Measurements from ENCODE around the gene CIAPIN1. TPM values are rescaled to one million over a fixed set of nuclear protein-coding genes. Genes with fewer than 3 reads are reported as not detected.

The CIAPIN1 gene
- total and polyA plus RNA-seq, 2 of the 8 experiments (the other 6 are each of a cell fraction or from before 2014, with no cell fraction given) = 76.8 to 83.6 TPM

DNA sequence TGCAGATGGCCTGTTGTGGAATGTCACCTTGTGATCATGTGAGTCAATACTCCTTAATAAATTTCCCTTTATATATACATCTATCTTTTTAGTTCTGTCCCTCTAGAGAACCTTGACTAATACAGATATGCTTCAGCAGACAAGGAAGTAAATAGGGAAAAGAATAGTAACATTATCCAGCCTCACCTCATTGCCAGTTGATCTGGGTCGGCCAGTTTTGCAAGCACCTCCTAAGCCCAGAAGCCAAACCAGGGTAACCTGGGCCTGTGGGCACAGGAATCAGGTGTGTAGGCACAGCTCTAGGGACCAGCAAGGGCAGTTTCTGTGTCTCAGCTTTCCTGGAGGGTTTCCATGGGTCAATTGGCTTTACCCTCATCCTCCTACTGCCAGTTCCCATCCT is 54.5 kb downstream of the CIAPIN1 start:
- peaks cover 0 to 8% of the 10 kb centered on the region in 2 experiments for H4K20me1 ChIP-seq (replicated peaks in 1 of 2; ENCODE audit: control insufficient read depth in 1 of 2, insufficient read depth in 2 of 2, low read length in 2 of 2)

More for the DNA sequence above, 54.5 kb downstream of the CIAPIN1 start:
- H3K79me2 ChIP-seq (ENCODE audit: control insufficient read depth in 1 of 2, insufficient read depth in 2 of 2, low read length in 2 of 2) = no peaks in the 10 kb centered on the region
- H3K27ac ChIP-seq (ENCODE audit: low read depth, low read length) = no peak overlapping the region
- H3K27me3 ChIP-seq (replicated peaks in 1 of 4; ENCODE audit: control insufficient read depth in 3 of 4, extremely low read depth in 1 of 4, insufficient read depth in 3 of 4, low read length in 3 of 4) = no peaks in the 10 kb centered on the region; a peak in 1 of 7 replicates
- DNase-seq (ENCODE audit: low read depth in 1 of 2, low spot score in 2 of 2) (no peak), FAIRE-seq (no peak)
- H2BK15ac ChIP-seq (ENCODE audit: low read length) = no peak overlapping the region
- no peak overlapping the region for H4K5ac ChIP-seq (ENCODE audit: insufficient read length, low read depth, low read length)
- H3K79me1 ChIP-seq (ENCODE audit: low read depth, low read length) = no peaks in the 10 kb centered on the region
- CTCF ChIA-PET (ENCODE audit: partially characterized antibody) = interaction anchor here (0.9 to 12.3 kb wide), 2 partner anchors 11 to 26 kb away, joined by 3 to 71 read pairs; no protein-coding TSS in a partner anchor
- no peak overlapping the region for H3K23ac ChIP-seq (ENCODE audit: insufficient read length)
- H2BK120ac ChIP-seq (replicated peaks; ENCODE audit: low read depth, low read length) = no peak overlapping the region
- H4K91ac ChIP-seq (replicated peaks; ENCODE audit: insufficient read length, low read length) = no peak overlapping the region
- H3K56ac ChIP-seq (replicated peaks; ENCODE audit: insufficient read length, low read depth, low read length) = no peak overlapping the region
- peaks cover 6% of the 10 kb centered on the region for H3K23me2 ChIP-seq (ENCODE audit: low read depth, low read length)
- no peak overlapping the region for H3K18ac ChIP-seq (ENCODE audit: extremely low read depth, low read length)
- no peak overlapping the region for H3K14ac ChIP-seq (ENCODE audit: insufficient read length)
- H3K36me3 ChIP-seq (ENCODE audit: control insufficient read depth in 2 of 4, insufficient read depth in 4 of 4, low read length in 3 of 4) = no peaks in the 10 kb centered on the region
- no peaks in the 10 kb centered on the region for H3K9me3 ChIP-seq (ENCODE audit: insufficient read depth in 2 of 2, low read depth in 1 of 2, low read length in 1 of 2)
- no peak overlapping the region for H2BK20ac ChIP-seq (ENCODE audit: low read length)
- H3K4ac ChIP-seq (replicated peaks; ENCODE audit: insufficient read length, low read depth, low read length) = no peak overlapping the region
- no peak for TF ChIP-seq ASH2L (IDR thresholded peaks at IDR 0.05; ENCODE audit: low read length)
- no peak for TF ChIP-seq SIRT6 (IDR thresholded peaks at IDR 0.05; ENCODE audit: low read length)
- no peak for TF ChIP-seq CEBPB (IDR thresholded peaks at IDR 0.05; ENCODE audit: low read depth, low read length)
- no peak for TF ChIP-seq SP4 (IDR thresholded peaks at IDR 0.05; ENCODE audit: low read length)
- WGBS, 2 experiments (ENCODE audit: extremely low coverage in 1 of 2, insufficient coverage in 1 of 2, insufficient read length in 1 of 2, insufficient replicate concordance in 2 of 2, low coverage in 1 of 2, low lambda C conversion rate in 2 of 2, missing lambda C conversion rate in 1 of 2) = 73% methylated on average over 1 of the region's 1 CpG; no CpG with 5 or more reads in 1 of the 2 experiments
- no peak overlapping the region for H2BK12ac ChIP-seq (ENCODE audit: low read depth, low read length)
- no peaks in the 10 kb centered on the region for H3K4me1 ChIP-seq (replicated peaks in 1 of 4; ENCODE audit: control insufficient read depth in 3 of 4, insufficient read depth in 4 of 4, low read length in 3 of 4)
- no peak overlapping the region for H3K4me2 ChIP-seq (ENCODE audit: insufficient read depth in 1 of 2, low read depth in 2 of 2, low read length in 2 of 2)
- no peak overlapping the region for H2AFZ ChIP-seq (ENCODE audit: low read length)
- H2AK5ac ChIP-seq (ENCODE audit: low read depth, low read length) = no peak overlapping the region
- POLR2A ChIA-PET (ENCODE audit: partially characterized antibody) = no interaction called here
- H4K8ac ChIP-seq (ENCODE audit: extremely low read depth, insufficient read depth, low read length) = no peak overlapping the region
- H2BK5ac ChIP-seq (ENCODE audit: low read depth, low read length) = no peak overlapping the region
- H3K9ac ChIP-seq (replicated peaks in 1 of 4; ENCODE audit: extremely low read depth in 1 of 4, low read depth in 3 of 4, low read length in 3 of 4) = no peak overlapping the region
- no peak overlapping the region for H3K4me3 ChIP-seq (ENCODE audit: extremely low read depth in 1 of 4, insufficient read depth in 2 of 4, low read depth in 3 of 4, low read length in 4 of 4)

Measured in H1 (cell line).